Fibroblast of lung (primary cell): ENCODE data around the gene MAP1LC3B2.

ENCODE experiments used
- EZH2 ChIP-seq: IDR thresholded peaks from 2 replicates; pipeline ENCODE4 v1.5.1; 2012; ENCODE audit warnings: low read length, control low read depth, mild to moderate bottlenecking; ENCODE audit errors: missing control alignments
- TF ChIP-seq, protein P1 (sequence below), 2 donors: IDR thresholded peaks in 1 of 2; conservative IDR thresholded peaks in 1 of 2; 1 replicate in 1 of 2; 2 replicates in 1 of 2; pipeline ENCODE4 v1.5.1; 2011 to 2012; ENCODE audit warnings: low read length in 2 of 2, control low read depth in 1 of 2, inconsistent platforms in 1 of 2, low read depth in 1 of 2, mild to moderate bottlenecking in 1 of 2

DNA sequence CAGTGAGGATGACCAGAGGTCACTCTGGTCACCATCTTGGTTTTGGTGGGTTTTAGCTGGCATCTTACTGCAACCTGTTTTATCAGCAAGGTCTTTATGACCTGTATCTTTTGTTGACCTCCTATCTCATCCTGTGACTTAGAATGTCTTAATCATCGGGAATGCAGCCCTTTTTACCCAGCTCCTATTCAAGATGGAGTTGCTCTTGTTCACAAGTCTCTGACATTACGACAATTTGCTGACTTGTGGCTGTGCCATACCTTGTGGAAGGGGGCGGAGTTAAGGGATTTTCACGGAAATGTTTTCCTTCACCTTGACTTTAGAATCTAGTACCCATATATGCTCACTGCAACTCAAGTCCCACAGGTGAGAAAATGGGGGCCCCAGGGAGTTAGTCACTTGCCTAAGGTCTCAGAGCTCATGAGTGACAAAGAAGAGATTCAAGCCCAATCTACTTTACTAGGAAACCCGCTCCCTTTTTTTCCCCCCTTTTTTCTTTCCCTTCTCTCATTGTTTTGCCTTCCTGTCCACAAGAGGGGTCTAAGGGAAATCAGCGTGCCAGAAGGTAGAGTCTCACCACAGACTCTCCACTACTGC, 2.7 kb upstream of the MAP1LC3B2 start:
- TF ChIP-seq, protein P1, sequence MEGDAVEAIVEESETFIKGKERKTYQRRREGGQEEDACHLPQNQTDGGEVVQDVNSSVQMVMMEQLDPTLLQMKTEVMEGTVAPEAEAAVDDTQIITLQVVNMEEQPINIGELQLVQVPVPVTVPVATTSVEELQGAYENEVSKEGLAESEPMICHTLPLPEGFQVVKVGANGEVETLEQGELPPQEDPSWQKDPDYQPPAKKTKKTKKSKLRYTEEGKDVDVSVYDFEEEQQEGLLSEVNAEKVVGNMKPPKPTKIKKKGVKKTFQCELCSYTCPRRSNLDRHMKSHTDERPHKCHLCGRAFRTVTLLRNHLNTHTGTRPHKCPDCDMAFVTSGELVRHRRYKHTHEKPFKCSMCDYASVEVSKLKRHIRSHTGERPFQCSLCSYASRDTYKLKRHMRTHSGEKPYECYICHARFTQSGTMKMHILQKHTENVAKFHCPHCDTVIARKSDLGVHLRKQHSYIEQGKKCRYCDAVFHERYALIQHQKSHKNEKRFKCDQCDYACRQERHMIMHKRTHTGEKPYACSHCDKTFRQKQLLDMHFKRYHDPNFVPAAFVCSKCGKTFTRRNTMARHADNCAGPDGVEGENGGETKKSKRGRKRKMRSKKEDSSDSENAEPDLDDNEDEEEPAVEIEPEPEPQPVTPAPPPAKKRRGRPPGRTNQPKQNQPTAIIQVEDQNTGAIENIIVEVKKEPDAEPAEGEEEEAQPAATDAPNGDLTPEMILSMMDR (conservative IDR thresholded peaks at IDR 0.05 in 1 of 2, IDR thresholded peaks at IDR 0.05 in 1 of 2; ENCODE audit: low read depth in 1 of 2, low read length in 2 of 2) = no peak
- TF ChIP-seq EZH2 = no peak
